WTC11 (cell line): ENCODE data around the gene NEAT1.

ENCODE experiments used
- ATF2 ChIP-seq: sonication (generic); formaldehyde crosslinking; IDR thresholded peaks from 2 replicates; pipeline ENCODE4 v1.8.1; 2022; ENCODE audit warnings: low read depth, missing genetic modification reagents, borderline replicate concordance
- ATF3 ChIP-seq: sonication (generic); formaldehyde crosslinking; conservative IDR thresholded peaks from 2 replicates; pipeline ENCODE4 v1.8.1; 2022; ENCODE audit warnings: mild to moderate bottlenecking, missing genetic modification reagents
- CREB1 ChIP-seq: sonication (generic); formaldehyde crosslinking; IDR thresholded peaks from 2 replicates; pipeline ENCODE4 v1.8.0; 2023; ENCODE audit warnings: mild to moderate bottlenecking, missing genetic modification reagents
- CTCF ChIP-seq: fragments of 200-600 bp; IDR thresholded peaks from 2 replicates; pipeline ENCODE4 v1.8.0; 2022; ENCODE audit warnings: antibody characterized with exemption
- HMGXB4 ChIP-seq: sonication (generic); formaldehyde crosslinking; IDR thresholded peaks from 2 replicates; pipeline ENCODE4 v1.8.1; 2023; ENCODE audit warnings: mild to moderate bottlenecking, moderate library complexity, missing genetic modification reagents
- PREB ChIP-seq: sonication (generic); formaldehyde crosslinking; IDR thresholded peaks from 2 replicates; pipeline ENCODE4 v1.8.1; 2022; ENCODE audit warnings: mild to moderate bottlenecking, missing genetic modification reagents, moderate library complexity, borderline replicate concordance
- RORB ChIP-seq: fragments of 250-450 bp; sonication (Bioruptor Pico); IDR thresholded peaks from 2 replicates; pipeline ENCODE4 v1.9.0; 2021; ENCODE audit warnings: mild to moderate bottlenecking
- TCF7 ChIP-seq: sonication (generic); formaldehyde crosslinking; IDR thresholded peaks from 2 replicates; pipeline ENCODE4 v1.8.0; 2022; ENCODE audit warnings: mild to moderate bottlenecking, low read depth, missing genetic modification reagents, moderate library complexity
- ZBTB43 ChIP-seq: sonication (generic); formaldehyde crosslinking; IDR thresholded peaks from 2 replicates; pipeline ENCODE4 v1.8.1; 2023; ENCODE audit warnings: mild to moderate bottlenecking, missing genetic modification reagents
- ZNF121 ChIP-seq: sonication (generic); formaldehyde crosslinking; IDR thresholded peaks from 2 replicates; pipeline ENCODE4 v1.8.0; 2023; ENCODE audit warnings: missing genetic modification reagents
- ZNF423 ChIP-seq: fragments of 250-450 bp; sonication (Bioruptor Pico); IDR thresholded peaks from 2 replicates; pipeline ENCODE4 v2.1.2; 2022; ENCODE audit warnings: mild to moderate bottlenecking, moderate library complexity
- ZNF425 ChIP-seq: fragments of 250-450 bp; sonication (Bioruptor Pico); conservative IDR thresholded peaks from 2 replicates; pipeline ENCODE4 v1.9.0; 2021; ENCODE audit warnings: mild to moderate bottlenecking

GRCh38 chr11:65388731-65389130 is 33.9 kb upstream of the NEAT1 start:
- TF ChIP-seq ZNF423: no peak
- TF ChIP-seq TCF7 (CRISPR knock-in tag): no peak
- no peak for TF ChIP-seq PREB (CRISPR knock-in tag)
- TF ChIP-seq ZNF425 (CRISPR knock-in tag): no peak
- TF ChIP-seq ATF3 (CRISPR knock-in tag): no peak
- no peak for TF ChIP-seq CTCF
- no peak for TF ChIP-seq HMGXB4 (CRISPR knock-in tag)
- no peak for TF ChIP-seq ATF2 (CRISPR knock-in tag)
- no peak for TF ChIP-seq RORB
- TF ChIP-seq ZBTB43 (CRISPR knock-in tag): no peak
- no peak for TF ChIP-seq ZNF121
- no peak for TF ChIP-seq CREB1
